ENCODE measurements around the gene MR1. TPM values are rescaled to one million over a fixed set of nuclear protein-coding genes. Genes with fewer than 3 reads are reported as not detected.

Gene MR1
- total and polyA plus RNA-seq, 2 of the 13 experiments (the other 11 are each of a cell fraction or from before 2014, with no cell fraction given) = 7.7 to 10.4 TPM

DNA sequence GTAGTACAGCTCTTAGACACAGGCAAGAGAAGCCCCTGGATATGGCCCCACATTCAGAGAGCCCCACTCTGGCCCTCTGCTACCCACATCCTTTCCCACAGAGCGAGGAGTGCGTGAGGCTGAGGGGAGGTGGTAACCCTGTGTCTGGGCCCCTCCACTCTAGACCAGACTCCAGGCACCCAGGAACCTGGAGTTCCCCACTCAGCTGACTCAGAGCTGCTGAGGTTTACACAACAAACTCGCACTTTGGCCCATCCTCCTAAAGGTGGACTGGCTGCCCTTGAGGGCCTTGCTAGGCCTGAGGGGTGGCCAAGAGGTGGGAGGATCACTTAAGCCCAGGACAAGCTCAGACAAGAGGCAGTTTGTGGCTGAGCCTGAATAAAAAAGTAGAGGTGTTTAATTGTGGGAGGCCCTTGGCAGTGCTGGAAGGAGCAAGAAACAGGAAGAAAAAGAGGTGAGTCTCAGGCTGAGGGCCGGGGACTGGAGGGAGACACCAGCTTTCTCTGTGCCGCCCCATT lies 10.7 kb downstream of the MR1 start:
- H3K9me3 ChIP-seq (ENCODE audit: low read length) = no peaks in the 10 kb centered on the region
- intact Hi-C loops (cut with micrococcal nuclease; ENCODE audit: unreplicated experiment) = no loop called here
- BruUV-seq (replicated peaks) = no TSS peak
- TF ChIP-seq CBX2 (IDR thresholded peaks at IDR 0.05; ENCODE audit: low read depth, low read length) = no peak
- TF ChIP-seq CBX2 (CRISPR knock-in tag; IDR thresholded peaks at IDR 0.05; ENCODE audit: low read depth) = no peak
- 0 out of 2 replicates have a peak, but pooled peaks have one; percentile 17 for TF ChIP-seq ZNF281 (CRISPR knock-in tag; IDR thresholded peaks at IDR 0.05; ENCODE audit: borderline replicate concordance)
- no peak for TF ChIP-seq ARNT (IDR thresholded peaks at IDR 0.05)
- no peak for TF ChIP-seq CREBL2 (CRISPR knock-in tag; IDR thresholded peaks at IDR 0.05; ENCODE audit: borderline replicate concordance)
- no peak for TF ChIP-seq ZNF282 (IDR thresholded peaks at IDR 0.05; ENCODE audit: partially characterized antibody)
- peak; percentile 90 for TF ChIP-seq ZNF335 (CRISPR knock-in tag; IDR thresholded peaks at IDR 0.05)
- peak; percentile 95 for TF ChIP-seq TFAP4 (IDR thresholded peaks at IDR 0.05; ENCODE audit: borderline replicate concordance, low read depth)
- TF ChIP-seq ADNP (CRISPR knock-in tag; IDR thresholded peaks at IDR 0.05) = no peak
- TF ChIP-seq MED1 (CRISPR knock-in tag; IDR thresholded peaks at IDR 0.05) = peak; percentile 77
- 0 out of 2 replicates have a peak, but pooled peaks have one; percentile 57 for TF ChIP-seq ZNF441 (CRISPR knock-in tag; IDR thresholded peaks at IDR 0.05; ENCODE audit: borderline replicate concordance)
- TF ChIP-seq ARID5B (CRISPR knock-in tag; IDR thresholded peaks at IDR 0.05) = peak; percentile 81
- TF ChIP-seq ZFY (CRISPR knock-in tag; IDR thresholded peaks at IDR 0.05) = peak; percentile 78
- TF ChIP-seq STAT5B (CRISPR knock-in tag; IDR thresholded peaks at IDR 0.05) = no peak

More for the DNA sequence above, 10.7 kb downstream of the MR1 start:
- Histone ChIP-seq H2AFZ (ENCODE audit: low read length) (no peak overlapping the region), H3K4me2 (ENCODE audit: low read depth, low read length) (peak overlapping the region; percentile 60), H3K4me1 (ENCODE audit: insufficient read depth, low read length) (peaks cover 51% of the 10 kb centered on the region), H3K4me3 (replicated peaks in 1 of 3; ENCODE audit: insufficient read depth in 1 of 3, low read depth in 2 of 3, low read length in 3 of 3) (peak overlapping the region in 1 of 3 experiments; percentile 40; a peak in 2 of 6 replicates), H3K9ac (ENCODE audit: insufficient read depth, low read depth, low read length) (peak overlapping the region; percentile 41; the same call in 1 of the 2 replicates), H3K27ac (ENCODE audit: extremely low read length, insufficient read depth, low read length) (peak overlapping the region; percentile 57), H3K27me3 (ENCODE audit: control insufficient read depth in 1 of 2, insufficient read depth in 2 of 2, low read length in 2 of 2) (no peaks in the 10 kb centered on the region), H4K20me1 (ENCODE audit: insufficient read depth, low read length) (no peaks in the 10 kb centered on the region), H3K79me2 (ENCODE audit: insufficient read depth, low read length) (no peaks in the 10 kb centered on the region), H3K36me3 (replicated peaks in 1 of 2; ENCODE audit: control insufficient read depth in 1 of 2, insufficient read depth in 2 of 2, low read length in 2 of 2) (no peaks in the 10 kb centered on the region)
- peak; percentile 96 for ATAC-seq
- POLR2A ChIA-PET = interaction anchor here (0.7 to 3.8 kb wide), 8 partner anchors 11 to 528 kb away, joined by 3 to 36 read pairs (median 8); partner anchors contain the start of genes IER5 and STX6
- CTCF ChIA-PET (ENCODE audit: low intra/inter-chr PET ratio, low total read pairs) = no interaction called here
- peak; percentile 94 for FAIRE-seq
- peak; percentile 82 for DNase-seq (ENCODE audit: low spot score)
- in situ Hi-C loops (cut with HindIII; ENCODE audit: extremely low pct_ligation_motif_present, low pct_unique_long_range_greater_than_20kb) = loop anchor here (5.0 kb wide), 1 partner anchor 98 kb away; no protein-coding TSS in a partner anchor
- WGBS (ENCODE audit: low lambda C conversion rate) = 23% methylated on average over 5 of the region's 5 CpGs
